ENCODE data around the gene SNAP47.

The SNAP47 gene

DNA sequence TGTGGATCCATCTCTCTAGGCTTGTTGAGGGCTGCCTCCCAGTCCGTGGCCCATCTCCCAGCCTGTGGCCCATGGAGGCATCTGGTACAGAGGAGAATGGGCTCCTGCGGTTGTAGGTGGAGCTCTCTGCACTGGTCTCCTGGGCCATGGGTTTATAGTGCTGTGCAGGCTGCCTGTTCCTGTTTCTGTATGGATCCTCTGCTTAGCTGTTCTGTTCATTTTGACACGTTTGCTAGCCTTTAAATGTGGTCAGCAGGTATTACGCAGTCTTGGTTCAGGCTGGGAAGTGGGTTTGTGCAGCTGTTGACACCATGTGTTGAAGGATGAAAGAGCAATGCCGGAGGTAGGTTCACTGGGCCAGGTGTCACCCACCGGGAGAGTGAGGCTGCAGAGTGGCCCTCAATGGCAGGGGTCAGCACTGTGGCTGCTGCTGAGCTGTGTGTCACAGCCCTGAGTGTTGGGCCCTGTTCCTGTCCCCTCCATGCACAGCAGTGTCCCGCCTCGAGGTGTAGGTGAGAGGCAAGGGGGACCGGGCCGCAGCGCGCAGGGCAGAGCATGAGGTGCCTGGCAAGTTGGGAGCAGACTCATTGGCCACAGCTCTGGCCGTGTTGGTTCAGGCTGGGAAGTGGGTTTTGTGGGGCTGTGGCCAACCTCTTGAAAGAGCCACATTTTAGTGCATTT, 39.0 kb downstream of the SNAP47 start:
- H3F3A ChIP-seq (ENCODE audit: insufficient read depth, low read length) = no peaks in the 10 kb centered on the region
- H3K27me3 ChIP-seq (ENCODE audit: insufficient read depth, low read length) = no peaks in the 10 kb centered on the region
- H3K9ac ChIP-seq (ENCODE audit: low read length) = no peak overlapping the region
- H3K36me3 ChIP-seq (ENCODE audit: insufficient read depth, low read length) = peaks cover 3% of the 10 kb centered on the region; the same call in 1 of the 2 replicates
- no peak overlapping the region for H3K4me2 ChIP-seq (ENCODE audit: low read length)
- H3K79me2 ChIP-seq (ENCODE audit: insufficient read depth, low read length) = no peaks in the 10 kb centered on the region
- no peak overlapping the region for H3K27ac ChIP-seq (ENCODE audit: low read depth, low read length, poor library complexity, severe bottlenecking)
- no peak for TF ChIP-seq CTCF (IDR thresholded peaks at IDR 0.05; ENCODE audit: low read length)
- no peak for TF ChIP-seq EZH2 (IDR thresholded peaks at IDR 0.05; ENCODE audit: borderline replicate concordance, low read length)
- H3K4me1 ChIP-seq (ENCODE audit: insufficient read depth, low read length, severe bottlenecking) = no peaks in the 10 kb centered on the region
- H3K9me3 ChIP-seq (ENCODE audit: low read length) = no peaks in the 10 kb centered on the region
- H3K9me2 ChIP-seq (ENCODE audit: low read depth, low read length) = no peaks in the 10 kb centered on the region
- no peaks in the 10 kb centered on the region for H4K20me1 ChIP-seq (ENCODE audit: insufficient read depth, low read length)
- H2AFZ ChIP-seq (ENCODE audit: low read length) = no peak overlapping the region
- H3K4me3 ChIP-seq (ENCODE audit: low read depth, low read length, poor library complexity, severe bottlenecking) = no peak overlapping the region

DNA sequence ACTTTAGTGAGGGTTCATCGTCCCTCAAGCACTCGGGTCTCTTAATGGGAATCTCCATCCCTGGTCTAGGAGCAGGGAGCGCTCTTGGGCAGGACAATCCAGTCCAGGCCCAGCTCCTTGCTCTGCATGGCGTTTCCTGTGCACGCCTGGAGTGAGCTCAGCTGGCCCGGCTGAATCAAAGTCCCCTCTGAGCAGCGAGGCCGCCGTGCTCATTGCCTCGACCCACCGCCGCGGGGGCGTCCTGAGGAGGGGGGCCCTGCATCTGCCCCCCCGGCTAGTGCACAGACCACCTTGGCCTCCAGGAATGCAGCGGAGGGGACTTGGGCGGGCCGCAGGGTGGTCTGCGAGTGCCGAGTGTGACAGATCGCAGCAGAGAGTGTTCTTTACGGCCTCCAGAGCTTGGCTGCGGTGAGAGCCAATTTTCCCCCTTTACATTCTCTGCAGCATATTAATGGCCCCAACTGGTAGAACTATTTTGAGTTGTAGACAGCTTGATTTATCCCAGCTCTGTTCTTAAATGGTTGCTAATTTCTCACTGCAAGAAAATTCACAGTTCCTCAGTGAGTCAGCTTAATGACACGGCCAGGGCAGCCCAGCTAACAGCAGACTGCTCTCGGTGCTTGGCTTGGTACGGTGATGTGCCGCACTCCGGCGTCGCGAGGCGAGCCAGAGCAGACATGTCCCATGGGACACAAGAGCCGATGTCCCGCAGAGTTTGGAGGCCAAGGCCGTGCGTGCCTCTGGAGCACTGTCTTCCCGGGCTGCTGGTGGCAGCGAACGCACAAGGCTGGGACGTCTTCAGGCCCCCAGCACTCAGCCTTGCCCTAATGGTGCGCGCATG, 39.8 kb downstream of the SNAP47 start:
- Histone ChIP-seq H3K79me2 (ENCODE audit: insufficient read depth, low read length) (no peaks in the 10 kb centered on the region), H2AFZ (ENCODE audit: low read length) (no peak overlapping the region), H3K4me3 (ENCODE audit: low read depth, low read length, poor library complexity, severe bottlenecking) (no peak overlapping the region), H3K4me1 (ENCODE audit: insufficient read depth, low read length, severe bottlenecking) (no peaks in the 10 kb centered on the region), H3K9ac (ENCODE audit: low read length) (no peak overlapping the region), H3K9me3 (ENCODE audit: low read length) (no peaks in the 10 kb centered on the region), H3K27me3 (ENCODE audit: insufficient read depth, low read length) (no peaks in the 10 kb centered on the region), H3K27ac (ENCODE audit: low read depth, low read length, poor library complexity, severe bottlenecking) (no peak overlapping the region), H4K20me1 (ENCODE audit: insufficient read depth, low read length) (no peaks in the 10 kb centered on the region), H3F3A (ENCODE audit: insufficient read depth, low read length) (no peaks in the 10 kb centered on the region), H3K36me3 (ENCODE audit: insufficient read depth, low read length) (peaks cover 3% of the 10 kb centered on the region; the same call in 1 of the 2 replicates), H3K4me2 (ENCODE audit: low read length) (no peak overlapping the region), H3K9me2 (ENCODE audit: low read depth, low read length) (no peaks in the 10 kb centered on the region)
- TF ChIP-seq EZH2 (IDR thresholded peaks at IDR 0.05; ENCODE audit: borderline replicate concordance, low read length) = no peak
- TF ChIP-seq CTCF (IDR thresholded peaks at IDR 0.05; ENCODE audit: low read length) = no peak

- no peaks in the 10 kb centered on the region for H3F3A ChIP-seq (ENCODE audit: insufficient read depth, low read length)
- no peaks in the 10 kb centered on the region for H3K79me2 ChIP-seq (ENCODE audit: insufficient read depth, low read length)
- no peaks in the 10 kb centered on the region for H3K9me3 ChIP-seq (ENCODE audit: low read length)
- no peak overlapping the region for H3K27ac ChIP-seq (ENCODE audit: low read depth, low read length, poor library complexity, severe bottlenecking)
- no peak for TF ChIP-seq EZH2 (IDR thresholded peaks at IDR 0.05; ENCODE audit: borderline replicate concordance, low read length)
- TF ChIP-seq CTCF (IDR thresholded peaks at IDR 0.05; ENCODE audit: low read length) = no peak
- no peak overlapping the region for H3K4me3 ChIP-seq (ENCODE audit: low read depth, low read length, poor library complexity, severe bottlenecking)
- no peaks in the 10 kb centered on the region for H3K9me2 ChIP-seq (ENCODE audit: low read depth, low read length)
- H3K4me1 ChIP-seq (ENCODE audit: insufficient read depth, low read length, severe bottlenecking) = no peaks in the 10 kb centered on the region
- no peaks in the 10 kb centered on the region for H3K27me3 ChIP-seq (ENCODE audit: insufficient read depth, low read length)
- H2AFZ ChIP-seq (ENCODE audit: low read length) = no peak overlapping the region
- peaks cover 3% of the 10 kb centered on the region; the same call in 1 of the 2 replicates for H3K36me3 ChIP-seq (ENCODE audit: insufficient read depth, low read length)
- H3K4me2 ChIP-seq (ENCODE audit: low read length) = no peak overlapping the region
- no peaks in the 10 kb centered on the region for H4K20me1 ChIP-seq (ENCODE audit: insufficient read depth, low read length)
- no peak overlapping the region for H3K9ac ChIP-seq (ENCODE audit: low read length)
Measured at GRCh38 chr1:227775841-227776240, 40.6 kb downstream of the SNAP47 start.

All from OCI-LY1 (cell line).